NCI-H774 (cell line): ENCODE measurements around the gene DDX11.
"Not testable (repeated sequence)": the region's sequence is repeated elsewhere in the genome, so short reads cannot be mapped to it uniquely, and the experiment has no call there.

Experiments
- DNase-seq: peaks from one replicate; lab custom pipeline; 2025; lab: John Stamatoyannopoulos, UW

The DDX11 gene

GRCh38 chr12:31073527-31074332 lies at the start of gene DDX11:
DDX11 (plus strand) TSS chr12:31073860; CDS start chr12:31078394, 4,534 bp downstream.
- DNase-seq, result peak; percentile 95

- no peak for DNase-seq
These were observed 47.5 kb upstream of the DDX11 start for GRCh38 chr12:31026202-31026601.

- DNase-seq, result not testable (repeated sequence)
These were observed 46.7 kb upstream of the DDX11 start for GRCh38 chr12:31027006-31027405.

GRCh38 chr12:31029468-31029867 lies 44.2 kb upstream of the DDX11 start:
- no peak for DNase-seq

GRCh38 chr12:31029916-31030562 lies 43.6 kb upstream of the DDX11 start:
- no peak for DNase-seq

- DNase-seq, result no peak
These were observed 41.7 kb upstream of the DDX11 start for GRCh38 chr12:31031951-31032335.

GRCh38 chr12:31033146-31033545 lies 40.5 kb upstream of the DDX11 start:
- no peak for DNase-seq

- DNase-seq, result no peak
These were observed 40.0 kb upstream of the DDX11 start for GRCh38 chr12:31033681-31034080.

GRCh38 chr12:31034372-31034771 lies 39.3 kb upstream of the DDX11 start:
- no peak for DNase-seq

- DNase-seq, result no peak
These were observed 38.4 kb upstream of the DDX11 start for GRCh38 chr12:31035226-31035625.

GRCh38 chr12:31035967-31036665 lies 37.5 kb upstream of the DDX11 start:
- DNase-seq, result no peak

- no peak for DNase-seq
These were observed 36.6 kb upstream of the DDX11 start for GRCh38 chr12:31037028-31037427.

- no peak for DNase-seq
These were observed 35.7 kb upstream of the DDX11 start for GRCh38 chr12:31037931-31038330.

- no peak for DNase-seq
These were observed 32.6 kb upstream of the DDX11 start for GRCh38 chr12:31041033-31041564.

GRCh38 chr12:31050143-31050542 lies 23.5 kb upstream of the DDX11 start:
- DNase-seq, result not testable (repeated sequence)

GRCh38 chr12:31050548-31050947 lies 23.1 kb upstream of the DDX11 start:
- DNase-seq, result not testable (repeated sequence)

GRCh38 chr12:31051692-31052091 lies 22.0 kb upstream of the DDX11 start:
- not testable (repeated sequence) for DNase-seq

GRCh38 chr12:31052121-31052520 lies 21.5 kb upstream of the DDX11 start:
- DNase-seq, result not testable (repeated sequence)

GRCh38 chr12:31052666-31053439 lies 20.8 kb upstream of the DDX11 start:
- not testable (repeated sequence) for DNase-seq

- not testable (repeated sequence) for DNase-seq
These were observed 19.7 kb upstream of the DDX11 start for GRCh38 chr12:31053944-31054343.

- DNase-seq, result no peak
These were observed 16.0 kb upstream of the DDX11 start for GRCh38 chr12:31057671-31058070.

GRCh38 chr12:31066196-31066595 lies 7.5 kb upstream of the DDX11 start:
- DNase-seq, result not testable (repeated sequence)
